Inferior parietal cortex (tissue), 1 donor: ENCODE measurements around the gene ZNF274.
"Not testable (repeated sequence)": the region's sequence is repeated elsewhere in the genome, so short reads cannot be mapped to it uniquely, and the experiment has no call there.

Experiments
- DNase-seq: peaks from one replicate; pipeline ENCODE4 v3.0.0-alpha.2; 2016; ENCODE audit errors: extremely low spot score

The ZNF274 gene

DNA sequence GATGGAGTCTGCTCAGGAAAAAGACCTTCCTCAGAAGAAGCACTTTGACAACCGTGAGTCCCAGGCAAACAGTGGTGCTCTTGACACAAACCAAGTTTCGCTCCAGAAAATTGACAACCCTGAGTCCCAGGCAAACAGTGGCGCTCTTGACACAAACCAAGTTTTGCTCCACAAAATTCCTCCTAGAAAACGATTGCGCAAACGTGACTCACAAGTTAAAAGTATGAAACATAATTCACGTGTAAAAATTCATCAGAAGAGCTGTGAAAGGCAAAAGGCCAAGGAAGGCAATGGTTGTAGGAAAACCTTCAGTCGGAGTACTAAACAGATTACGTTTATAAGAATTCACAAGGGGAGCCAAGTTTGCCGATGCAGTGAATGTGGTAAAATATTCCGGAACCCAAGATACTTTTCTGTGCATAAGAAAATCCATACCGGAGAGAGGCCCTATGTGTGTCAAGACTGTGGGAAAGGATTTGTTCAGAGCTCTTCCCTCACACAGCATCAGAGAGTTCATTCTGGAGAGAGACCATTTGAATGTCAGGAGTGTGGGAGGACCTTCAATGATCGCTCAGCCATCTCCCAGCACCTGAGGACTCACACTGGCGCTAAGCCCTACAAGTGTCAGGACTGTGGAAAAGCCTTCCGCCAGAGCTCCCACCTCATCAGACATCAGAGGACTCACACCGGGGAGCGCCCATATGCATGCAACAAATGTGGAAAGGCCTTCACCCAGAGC lies 29.6 kb downstream of the ZNF274 start:
- no peak for DNase-seq

DNA sequence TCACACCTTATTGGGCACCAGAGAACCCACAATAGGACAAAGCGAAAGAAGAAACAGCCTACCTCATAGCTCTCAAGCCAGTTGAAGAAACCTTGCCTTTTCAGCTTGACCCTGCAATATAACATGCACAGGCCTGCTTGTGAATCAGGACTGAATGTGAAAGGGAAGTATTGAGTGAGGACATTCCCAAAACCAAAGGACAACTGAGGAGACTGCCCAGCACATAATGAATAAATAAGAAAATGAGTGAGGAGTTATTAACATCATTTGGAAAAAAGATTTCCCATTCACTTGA lies 30.2 kb downstream of the ZNF274 start:
- DNase-seq: no peak

DNA sequence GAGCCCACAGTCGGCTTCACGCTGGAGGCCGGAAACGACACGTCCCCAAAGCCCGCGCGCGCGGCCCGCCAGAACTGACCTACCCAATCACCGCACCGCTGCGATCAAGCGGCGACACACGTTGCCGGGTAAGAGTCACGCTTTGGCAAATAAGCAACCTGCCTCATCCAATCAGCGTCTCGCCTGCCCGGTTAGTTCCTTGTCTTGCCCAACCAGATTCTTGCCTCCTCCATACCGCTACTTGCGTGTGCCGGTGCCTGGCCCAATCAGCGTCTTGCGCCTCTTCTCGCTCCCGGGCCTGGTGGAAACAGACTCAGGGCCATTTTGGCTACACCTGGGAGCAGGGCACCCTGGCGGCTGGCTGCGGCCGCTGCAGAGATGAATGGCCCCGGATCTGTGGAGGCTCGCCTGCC lies 34.2 kb downstream of the ZNF274 start:
- no peak for DNase-seq

DNA sequence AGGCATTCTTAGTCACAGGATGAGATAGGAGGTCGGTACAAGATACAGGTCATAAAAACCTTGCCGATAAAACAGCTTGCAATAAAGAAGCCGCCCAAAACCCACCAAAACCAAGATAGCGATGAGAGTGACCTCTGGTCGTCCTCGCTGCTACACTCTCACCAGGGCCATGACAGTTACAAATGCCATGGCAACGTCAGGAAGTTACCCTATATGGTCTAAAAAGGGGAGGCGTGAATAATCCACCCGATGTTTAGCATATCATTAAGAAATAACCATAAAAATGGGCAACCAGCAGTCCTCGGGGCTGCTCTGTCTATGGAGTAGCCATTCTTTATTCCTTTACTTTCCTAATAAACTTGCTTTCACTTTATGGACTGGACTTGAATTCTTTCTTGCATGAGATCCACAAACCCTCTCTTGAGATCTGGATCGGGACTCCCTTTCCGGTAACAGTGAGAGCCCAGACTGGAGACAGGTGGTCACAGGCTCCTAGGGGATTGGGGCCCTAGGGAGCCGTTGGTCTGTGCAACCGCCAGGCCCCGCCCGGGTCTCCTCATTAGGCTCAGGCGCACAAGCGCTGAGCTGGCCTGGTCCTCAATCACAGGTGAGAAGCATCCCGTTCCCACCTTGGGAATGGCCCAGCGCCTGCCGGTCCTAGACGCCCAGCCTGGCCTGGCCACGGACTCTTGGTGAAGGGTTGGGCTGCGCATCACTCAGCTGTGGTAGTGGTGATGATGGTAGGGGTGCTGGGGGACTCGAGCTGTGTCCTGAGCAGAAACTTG lies 34.9 kb downstream of the ZNF274 start:
- DNase-seq: no peak

DNA sequence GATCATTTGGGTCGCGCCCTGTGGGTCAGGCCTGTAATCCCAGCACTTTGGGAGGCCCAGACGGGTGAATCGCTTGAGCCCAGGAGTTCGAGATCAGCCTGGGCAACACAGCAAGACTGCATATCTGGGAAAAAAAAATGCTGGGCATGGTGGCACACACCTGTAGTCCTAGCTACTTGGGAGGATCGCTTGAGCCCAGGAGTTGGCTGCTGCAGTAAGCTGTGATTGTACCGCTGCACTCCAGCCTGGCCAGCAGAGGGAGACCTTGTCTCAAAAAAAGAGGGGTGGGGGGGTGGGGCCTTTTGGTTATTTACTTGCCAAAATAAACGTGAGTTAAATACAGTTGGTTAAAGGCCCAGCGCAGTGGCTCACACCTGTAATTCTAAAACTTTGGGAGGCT lies 36.0 kb downstream of the ZNF274 start:
- no peak for DNase-seq

DNA sequence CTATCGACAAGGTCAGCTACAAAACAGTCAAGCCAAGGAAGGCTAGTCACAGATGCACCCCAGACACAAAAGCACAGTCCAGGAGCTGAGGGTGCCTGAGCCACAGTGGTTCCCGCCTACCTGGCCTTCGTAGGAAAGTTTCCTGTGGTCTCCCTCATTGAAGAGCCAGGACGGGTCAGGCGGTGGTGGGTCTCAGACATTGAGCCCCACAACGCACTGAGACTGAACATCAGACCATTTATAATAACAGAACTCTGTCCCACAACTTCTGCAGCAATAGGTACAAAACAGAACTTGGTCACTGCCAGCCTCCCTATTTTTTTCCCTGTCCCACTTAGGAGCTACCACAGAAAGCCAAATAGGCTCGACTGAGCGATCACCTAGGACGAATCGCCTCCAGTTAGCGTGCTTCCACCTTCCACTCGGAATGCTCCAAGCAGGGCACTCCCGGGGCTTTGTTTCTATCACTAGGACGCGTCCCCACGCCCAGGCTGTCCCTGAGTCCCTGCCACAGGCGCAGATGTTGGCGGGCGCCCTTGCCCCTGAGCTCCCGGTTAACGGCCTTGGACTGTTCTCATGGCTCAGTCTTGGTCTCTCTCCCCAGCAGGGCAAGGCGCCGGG lies 45.2 kb downstream of the ZNF274 start:
- DNase-seq: no peak

DNA sequence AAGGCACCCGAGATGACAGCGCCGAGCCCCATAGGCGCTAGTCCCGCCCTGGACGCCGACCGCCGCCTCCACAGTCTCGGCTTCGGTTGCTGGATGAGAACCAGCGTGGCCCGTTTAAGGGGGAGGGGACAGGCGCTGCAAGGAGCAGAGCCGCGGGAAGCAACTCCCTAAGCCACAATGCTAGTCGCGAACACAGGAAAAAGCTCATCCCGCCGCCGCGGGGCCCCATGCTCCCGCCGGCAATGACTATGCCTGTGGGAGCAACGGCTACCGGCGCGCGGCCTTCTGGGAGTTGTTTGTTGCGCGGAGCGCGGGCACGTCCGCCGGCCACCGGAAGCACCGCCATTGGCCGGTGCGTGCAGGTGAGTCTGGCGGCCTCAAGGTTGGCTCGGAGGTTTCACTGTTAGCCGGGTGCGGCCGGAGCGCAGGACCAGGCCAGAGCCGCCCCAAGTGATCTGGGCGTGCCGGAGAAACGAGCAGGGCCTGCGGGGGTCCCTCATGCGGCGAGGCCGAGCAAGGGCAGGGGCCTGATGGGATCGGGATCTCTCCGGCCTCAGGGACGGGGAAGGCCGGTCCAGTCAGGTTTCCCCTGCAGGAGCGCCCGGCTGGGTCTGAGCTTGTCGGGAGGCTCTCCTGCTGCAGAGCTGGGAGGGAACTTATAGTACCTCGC lies 45.9 kb downstream of the ZNF274 start, which contains the start of gene ZNF544:
Gene ZNF544 (plus strand): TSS at position 330 of the 670 bp plus-strand sequence. CDS start 15,110 bp downstream, outside the sequence.
- DNase-seq: peak; percentile 74

DNA sequence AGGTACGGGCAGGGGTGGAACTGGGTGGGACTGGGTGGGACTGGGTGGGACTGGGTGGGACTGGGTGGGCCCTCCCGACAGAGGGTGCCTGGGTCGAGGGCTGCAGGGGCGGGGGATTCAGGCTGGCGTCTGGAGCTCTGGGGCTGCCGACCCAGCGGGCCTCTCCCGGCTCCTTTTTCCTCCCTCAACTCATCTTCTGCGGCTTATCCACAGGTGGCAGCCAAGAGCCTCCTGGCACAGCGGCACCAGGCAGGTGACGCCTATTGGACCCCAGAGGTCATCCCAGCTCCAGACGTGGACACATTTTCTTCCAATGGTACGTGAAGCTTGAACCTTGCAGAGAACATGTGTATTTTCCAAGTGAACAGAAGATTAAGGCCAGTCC lies 46.4 kb downstream of the ZNF274 start:
- DNase-seq: no peak

DNA sequence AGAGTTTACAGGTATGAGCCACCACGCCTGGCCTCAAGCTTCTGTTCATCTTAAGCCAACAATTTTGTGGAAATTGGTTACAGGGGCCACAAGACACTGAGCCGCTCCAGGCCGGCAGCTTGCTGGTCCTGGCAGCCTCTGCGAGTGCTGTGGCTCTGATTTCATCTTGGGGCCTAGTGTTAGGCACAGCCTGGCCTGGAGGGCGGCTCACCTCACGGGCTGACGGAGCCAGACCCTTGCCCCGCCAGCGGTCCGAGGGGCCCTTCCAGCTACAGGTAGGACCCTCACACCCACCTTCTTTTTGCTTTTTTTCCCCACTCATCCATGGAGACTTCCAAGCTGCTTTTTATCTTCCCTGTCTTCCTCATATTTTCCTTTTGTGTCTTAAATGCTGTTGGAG lies 54.5 kb downstream of the ZNF274 start:
- no peak for DNase-seq

DNA sequence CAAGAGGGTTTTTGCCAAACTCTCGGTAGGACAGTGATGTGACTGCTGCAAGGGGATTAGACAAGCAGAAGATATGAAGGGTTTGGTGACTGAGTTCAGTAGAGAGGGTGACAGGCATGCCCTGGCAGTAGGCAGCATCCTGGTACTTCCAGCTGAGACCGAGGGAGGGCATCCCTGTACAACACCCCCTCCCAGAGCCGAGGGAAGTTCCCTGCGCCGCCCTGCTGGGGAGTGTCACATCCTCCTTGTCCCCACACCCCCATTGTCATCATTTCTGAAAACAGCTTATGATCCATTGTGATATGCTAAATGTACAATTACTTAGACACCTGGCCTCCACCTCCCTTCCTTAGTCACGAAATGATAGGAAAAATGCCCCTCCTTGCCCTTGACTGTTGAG lies 60.5 kb downstream of the ZNF274 start:
- no peak for DNase-seq

DNA sequence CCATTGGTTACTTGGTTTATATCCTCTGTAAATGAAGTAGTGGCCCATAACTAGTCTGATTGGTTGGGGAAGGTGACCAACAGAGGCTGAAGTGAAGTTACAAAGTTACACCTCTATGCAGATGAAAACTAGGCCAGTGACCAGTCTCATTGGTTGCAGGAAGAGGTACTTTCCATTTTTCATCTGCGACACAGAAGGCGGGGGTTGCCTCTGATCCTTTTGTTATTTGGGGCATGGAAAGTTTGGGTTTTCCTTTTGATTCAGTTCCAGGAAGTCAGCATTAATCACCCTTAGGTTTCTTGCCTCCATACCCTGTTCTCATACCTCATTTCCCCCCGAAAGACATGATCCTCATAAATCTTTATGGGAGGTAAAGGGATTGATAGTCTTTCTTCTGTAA lies 66.0 kb downstream of the ZNF274 start:
- no peak for DNase-seq

DNA sequence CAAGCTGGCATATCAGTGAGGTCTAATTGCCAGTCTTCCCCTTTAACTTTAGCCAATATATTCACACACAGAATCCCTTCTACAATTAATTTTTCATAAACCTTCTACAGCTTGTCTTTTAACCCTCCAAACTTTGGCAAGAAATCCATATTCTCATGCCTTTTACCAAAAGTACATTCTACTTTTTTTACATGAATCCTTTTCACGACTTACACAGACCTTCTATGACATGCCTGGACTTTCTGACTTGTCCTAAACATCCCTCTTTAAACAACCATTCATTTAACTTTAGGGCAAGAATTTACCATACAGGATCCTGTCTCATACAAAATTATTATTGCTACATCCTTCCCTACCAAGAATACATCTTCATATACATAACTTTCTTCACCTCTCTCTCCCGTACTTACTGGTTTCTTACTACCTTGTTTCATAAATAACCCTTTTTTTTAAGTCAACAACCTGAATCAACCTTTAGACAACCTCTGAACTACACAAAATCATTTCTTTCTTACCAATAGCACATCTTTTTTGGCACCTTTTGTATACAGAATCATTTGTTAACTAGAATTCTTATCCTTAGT lies 69.3 kb downstream of the ZNF274 start:
- no peak for DNase-seq

DNA sequence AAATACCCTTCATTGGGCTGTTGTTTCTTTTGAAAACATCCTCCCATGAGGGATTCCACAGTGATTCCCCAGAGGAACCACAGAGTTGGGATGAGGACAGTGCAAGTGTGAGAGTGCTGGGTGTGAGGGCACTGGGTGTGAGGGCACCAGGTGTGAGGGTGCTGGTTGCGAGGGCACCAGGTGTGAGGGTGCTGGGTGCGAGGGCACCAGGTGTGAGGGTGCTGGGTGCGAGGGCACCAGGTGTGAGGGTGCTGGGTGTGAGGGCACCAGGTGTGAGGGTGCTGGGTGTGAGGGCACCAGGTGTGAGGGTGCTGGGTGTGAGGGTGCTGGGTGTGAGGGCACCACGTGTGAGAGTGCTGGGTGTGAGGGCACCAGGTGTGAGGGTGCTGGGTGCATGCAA lies 75.4 kb downstream of the ZNF274 start:
- DNase-seq: not testable (repeated sequence)

DNA sequence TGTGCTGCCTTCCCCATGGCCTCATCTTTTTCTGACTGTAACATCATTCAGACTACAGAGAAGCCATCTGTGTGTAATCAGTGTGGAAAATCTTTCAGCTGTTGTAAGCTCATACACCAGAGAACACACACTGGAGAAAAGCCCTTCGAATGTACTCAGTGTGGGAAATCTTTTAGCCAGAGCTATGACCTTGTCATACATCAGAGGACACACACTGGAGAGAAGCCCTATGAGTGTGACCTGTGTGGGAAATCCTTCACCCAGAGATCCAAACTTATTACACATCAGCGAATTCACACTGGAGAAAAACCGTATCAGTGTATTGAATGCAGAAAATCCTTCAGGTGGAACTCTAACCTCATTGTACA lies 78.7 kb downstream of the ZNF274 start:
- DNase-seq: no peak

DNA sequence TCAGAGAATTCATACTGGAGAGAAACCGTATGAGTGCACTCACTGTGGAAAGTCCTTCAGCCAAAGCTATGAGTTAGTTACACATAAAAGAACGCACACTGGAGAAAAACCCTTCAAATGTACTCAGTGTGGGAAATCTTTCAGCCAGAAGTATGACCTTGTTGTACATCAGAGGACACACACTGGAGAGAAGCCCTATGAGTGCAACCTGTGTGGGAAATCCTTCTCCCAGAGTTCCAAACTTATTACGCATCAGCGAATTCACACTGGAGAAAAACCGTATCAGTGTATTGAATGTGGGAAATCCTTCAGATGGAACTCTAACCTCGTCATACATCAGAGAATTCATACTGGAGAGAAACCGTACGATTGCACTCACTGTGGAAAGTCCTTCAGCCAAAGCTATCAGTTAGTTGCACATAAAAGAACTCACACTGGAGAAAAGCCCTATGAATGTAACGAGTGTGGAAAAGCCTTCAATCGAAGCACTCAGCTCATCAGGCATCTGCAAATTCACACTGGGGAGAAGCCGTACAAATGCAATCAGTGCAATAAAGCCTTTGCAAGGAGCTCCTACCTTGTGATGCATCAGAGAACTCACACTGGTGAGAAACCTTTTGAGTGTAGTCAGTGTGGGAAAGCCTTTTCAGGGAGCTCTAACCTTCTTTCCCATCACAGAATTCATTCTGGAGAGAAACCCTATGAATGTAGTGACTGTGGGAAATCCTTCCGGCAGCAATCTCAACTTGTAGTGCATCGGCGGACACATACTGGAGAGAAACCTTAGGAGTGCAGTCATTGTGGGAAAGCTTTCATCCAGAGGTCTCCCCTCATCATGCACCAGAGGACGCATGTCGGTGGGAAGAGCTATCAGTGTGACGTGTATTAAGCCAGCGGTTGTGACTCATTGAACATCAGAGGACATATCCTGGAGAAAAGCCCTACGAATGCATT lies 79.4 kb downstream of the ZNF274 start:
- no peak for DNase-seq

DNA sequence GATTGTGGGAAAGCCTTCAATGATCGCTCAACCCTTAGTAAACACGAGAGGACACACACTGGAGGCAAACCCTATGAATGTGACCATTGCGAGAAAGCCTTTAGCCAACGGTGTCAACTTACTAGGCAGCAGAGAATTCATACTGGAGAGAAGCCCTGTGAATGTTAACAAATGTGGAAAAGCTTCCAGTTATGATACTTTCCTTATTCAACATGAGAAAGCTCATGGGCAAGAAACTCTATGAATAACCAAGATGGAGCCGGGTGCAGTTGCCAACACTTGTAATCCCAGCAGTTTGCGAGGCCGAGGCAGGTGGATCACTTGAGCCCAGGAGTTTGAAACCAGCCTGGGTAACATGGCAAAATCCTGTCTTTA lies 80.0 kb downstream of the ZNF274 start:
- no peak for DNase-seq
